GM12872 (cell line): ENCODE measurements around the gene LASP1NB.
A peak's percentile ranks its signal among the peaks of the same experiment; 100 is the strongest.

Experiments used
- CTCF ChIP-seq: IDR thresholded peaks from 3 replicates; pipeline ENCODE4 v1.5.1; 2011; ENCODE audit warnings: low read depth, mild to moderate bottlenecking, low read length, moderate library complexity; ENCODE audit not compliant: insufficient read depth

Gene LASP1NB

GRCh38 chr17:38925263-38925995 lies at the start of gene LASP1NB:
Gene LASP1NB, plus strand, starts transcription at chr17:38925614.
- no peak for TF ChIP-seq CTCF

GRCh38 chr17:38877130-38877851 lies 48.1 kb upstream of the LASP1NB start:
- TF ChIP-seq CTCF = no peak

- no peak for TF ChIP-seq CTCF
Measured at GRCh38 chr17:38879878-38880665, 45.3 kb upstream of the LASP1NB start.

GRCh38 chr17:38881600-38882191 lies 43.7 kb upstream of the LASP1NB start:
- no peak for TF ChIP-seq CTCF

- TF ChIP-seq CTCF = no peak
Measured at GRCh38 chr17:38882870-38883269, 42.5 kb upstream of the LASP1NB start.

- TF ChIP-seq CTCF = 0 out of 3 replicates have a peak, but pooled peaks have one; percentile 1
Measured at GRCh38 chr17:38883592-38884526, 41.6 kb upstream of the LASP1NB start.
